GM21723 (cell line): Measurements from ENCODE around the gene MTCH1.

Source experiments
- ATAC-seq: cut with Tn5 transposase; IDR thresholded peaks from one replicate; pipeline ENCODE4 v1.9.1; 2021; ENCODE audit warnings: mild to moderate bottlenecking, moderate library complexity; ENCODE audit not compliant: unreplicated experiment

The MTCH1 gene

DNA sequence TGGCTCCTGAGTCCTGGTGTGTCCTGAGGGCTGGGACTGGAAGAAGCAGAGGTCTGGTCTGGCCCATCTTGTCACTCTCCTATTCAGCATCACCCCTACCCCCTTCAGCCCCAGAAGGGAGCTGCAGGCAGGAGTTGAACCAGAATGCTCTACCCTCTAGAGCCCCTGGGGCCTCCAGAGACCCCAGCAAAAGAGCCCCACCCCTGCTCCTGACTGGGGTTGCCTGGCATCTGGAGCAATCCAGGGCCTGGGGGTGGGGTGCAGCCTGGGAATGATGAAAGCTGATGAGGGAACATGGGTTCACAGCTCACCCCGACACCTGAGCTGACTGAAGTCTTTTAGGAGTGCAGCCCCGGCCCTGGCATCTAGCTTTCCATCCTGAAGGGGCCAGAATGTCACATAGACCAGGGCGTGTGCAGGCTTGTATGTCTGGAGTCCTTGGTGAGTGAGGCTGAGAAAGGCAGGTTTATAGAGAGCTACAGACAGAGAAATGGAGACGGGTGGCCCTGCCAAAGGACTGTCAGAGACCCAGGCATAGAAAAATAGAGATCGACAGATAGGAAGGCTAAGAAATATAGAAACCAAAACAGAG, 31.7 kb upstream of the MTCH1 start:
- no peak for ATAC-seq

DNA sequence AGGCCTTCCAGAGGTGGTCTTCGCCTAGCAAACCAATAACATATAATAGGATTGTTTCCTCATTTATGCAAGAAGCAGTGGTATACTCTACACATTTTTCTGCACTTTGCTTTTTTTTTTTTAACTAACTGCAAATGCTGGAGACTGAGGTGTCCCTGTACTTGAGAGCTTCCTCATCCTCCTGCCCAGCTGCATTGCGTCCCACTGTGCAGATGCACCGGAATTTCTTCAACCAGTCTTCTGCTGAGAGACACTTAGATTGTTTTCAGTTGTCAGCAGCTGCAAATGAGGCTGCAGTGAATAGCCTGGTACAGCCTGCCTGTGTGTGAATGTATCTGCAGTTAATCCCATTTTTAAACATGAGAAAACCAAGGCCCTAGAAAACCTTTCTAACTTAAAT, 31.0 kb upstream of the MTCH1 start:
- no peak for ATAC-seq

DNA sequence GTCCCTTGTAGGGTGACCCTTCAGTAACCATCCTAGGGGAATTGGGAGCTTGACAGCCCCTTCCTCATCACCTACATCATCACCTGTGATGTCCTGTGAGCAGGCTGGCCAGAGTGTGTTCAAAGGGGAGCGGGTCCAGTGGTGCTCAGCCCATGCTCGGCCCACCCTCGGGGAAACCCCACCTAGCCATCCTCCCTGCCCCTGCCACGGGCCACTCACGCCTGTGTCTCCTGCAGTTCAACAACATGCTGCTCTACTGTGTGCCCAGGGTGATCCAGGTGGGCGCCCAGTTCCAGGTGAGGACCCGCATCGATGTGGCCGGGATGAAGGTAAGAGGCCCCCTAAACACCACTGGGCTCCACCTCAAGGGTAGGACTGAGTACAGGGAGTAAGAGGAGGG, 29.5 kb upstream of the MTCH1 start:
- no peak for ATAC-seq

DNA sequence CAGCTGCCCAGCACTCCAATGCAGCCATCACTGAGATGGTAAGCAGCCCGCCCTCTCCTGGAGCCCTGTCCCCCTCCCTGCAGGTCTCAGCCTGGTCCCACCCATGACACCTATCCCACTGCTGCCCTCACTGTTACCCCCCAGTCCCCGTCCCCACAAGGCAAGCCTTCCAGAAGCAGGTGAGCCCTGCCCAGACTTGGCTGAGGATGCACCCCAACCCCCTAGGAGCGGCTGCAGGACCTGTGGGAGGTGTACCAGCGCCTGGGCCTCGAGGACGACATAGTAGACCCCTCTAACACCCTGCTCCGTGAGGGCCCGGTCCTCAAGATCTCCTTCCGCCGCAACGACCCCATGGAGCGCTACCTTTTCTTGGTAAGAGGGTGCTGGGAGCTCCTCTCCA, 28.7 kb upstream of the MTCH1 start:
- no peak for ATAC-seq

DNA sequence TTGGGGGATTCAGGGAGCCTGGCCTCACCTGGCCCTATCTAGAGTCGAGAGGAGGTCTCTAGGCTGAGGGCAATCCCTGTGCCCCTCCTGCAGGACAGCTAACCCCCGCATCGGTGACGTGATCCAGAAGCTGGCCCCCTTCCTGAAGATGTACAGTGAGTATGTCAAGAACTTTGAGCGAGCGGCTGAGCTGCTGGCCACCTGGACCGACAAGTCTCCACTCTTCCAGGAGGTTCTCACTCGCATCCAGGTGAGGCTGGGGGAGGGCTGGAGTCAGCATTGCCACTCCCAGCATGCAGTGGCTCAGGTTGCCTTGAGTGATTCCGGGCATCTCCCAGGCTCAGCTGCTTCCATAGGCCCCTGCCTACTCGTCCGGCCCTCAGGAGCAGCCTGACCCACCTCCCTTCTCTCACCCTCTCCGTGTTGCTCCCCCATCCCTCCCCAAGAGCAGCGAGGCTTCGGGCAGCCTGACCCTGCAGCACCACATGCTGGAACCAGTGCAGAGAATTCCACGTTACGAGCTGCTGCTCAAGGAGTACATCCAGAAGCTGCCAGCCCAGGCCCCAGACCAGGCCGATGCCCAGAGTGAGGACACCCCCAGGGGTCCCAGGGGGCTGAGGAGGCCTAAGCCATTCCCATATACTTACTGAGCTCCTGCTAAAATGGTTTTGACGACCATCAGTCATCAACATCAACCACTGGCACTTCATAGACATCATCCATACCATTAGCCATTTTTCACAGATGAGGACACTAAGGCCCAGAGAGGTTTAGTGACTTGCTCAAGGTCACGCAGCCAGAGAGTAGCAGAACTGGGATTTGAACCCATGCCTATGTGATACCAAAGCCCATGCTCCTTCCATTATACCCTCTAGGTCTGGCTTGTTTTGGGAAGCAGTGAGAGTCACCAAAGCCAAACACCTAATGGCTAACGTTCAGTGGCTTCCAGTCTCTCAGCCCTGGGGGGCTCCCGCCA, 27.8 kb upstream of the MTCH1 start:
- ATAC-seq: no peak

DNA sequence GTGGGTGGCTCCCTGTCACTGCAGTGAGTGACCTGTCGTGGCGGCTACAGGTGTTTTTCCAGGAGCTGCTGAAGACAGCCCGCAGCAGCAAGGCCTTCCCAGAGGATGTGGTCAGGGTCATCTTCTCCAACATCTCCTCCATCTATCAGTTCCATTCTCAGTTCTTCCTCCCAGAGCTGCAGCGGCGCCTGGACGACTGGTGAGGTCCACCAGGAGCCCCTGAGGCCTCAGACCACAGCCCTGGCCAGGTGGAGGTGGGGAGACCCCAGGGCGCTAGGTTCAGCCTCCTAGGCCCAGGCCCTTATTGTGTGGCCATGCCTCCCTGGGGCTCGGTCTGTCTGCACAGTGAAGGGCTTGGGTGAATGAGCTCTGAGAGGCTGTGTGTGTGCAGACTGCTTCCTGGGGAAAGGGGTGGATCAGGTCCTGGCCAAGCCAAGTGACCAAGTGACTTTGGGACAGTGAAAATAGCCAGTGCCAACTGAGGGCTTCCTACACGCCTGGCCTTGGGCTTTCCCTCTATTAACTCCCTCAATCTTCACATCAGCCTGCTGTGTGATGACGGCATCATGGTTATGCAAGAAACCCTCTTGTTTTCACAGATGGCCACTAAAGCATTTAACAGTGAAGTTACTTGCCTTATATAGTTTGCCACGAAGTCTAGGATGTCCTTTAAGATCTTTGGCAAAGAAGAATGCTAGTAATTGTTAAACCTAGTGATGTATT, 25.8 kb upstream of the MTCH1 start:
- no peak for ATAC-seq

DNA sequence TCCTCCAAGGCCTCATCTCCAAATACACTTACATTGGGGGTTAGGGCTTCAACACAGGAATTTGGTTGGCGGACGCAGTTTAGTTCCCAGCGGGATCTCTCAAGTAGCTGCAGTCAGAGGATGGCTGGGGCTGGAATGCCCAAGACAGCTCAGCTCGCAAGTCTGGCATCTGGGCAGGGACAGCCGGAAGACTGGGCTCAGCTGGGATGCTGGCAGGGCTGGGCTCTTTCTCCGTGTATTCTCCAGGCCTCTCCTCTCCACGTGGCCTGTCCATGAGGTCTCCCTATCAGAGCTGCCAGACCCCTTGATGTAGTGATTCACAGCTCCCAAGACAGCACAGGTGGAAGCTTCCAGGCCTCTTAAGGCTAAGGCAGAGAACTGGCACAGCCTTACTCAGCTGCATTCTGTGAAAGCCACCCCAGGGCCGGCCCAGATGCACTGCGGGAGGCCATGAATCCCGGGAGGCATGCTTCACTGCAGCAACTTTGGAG, 24.5 kb upstream of the MTCH1 start:
- ATAC-seq: no peak

DNA sequence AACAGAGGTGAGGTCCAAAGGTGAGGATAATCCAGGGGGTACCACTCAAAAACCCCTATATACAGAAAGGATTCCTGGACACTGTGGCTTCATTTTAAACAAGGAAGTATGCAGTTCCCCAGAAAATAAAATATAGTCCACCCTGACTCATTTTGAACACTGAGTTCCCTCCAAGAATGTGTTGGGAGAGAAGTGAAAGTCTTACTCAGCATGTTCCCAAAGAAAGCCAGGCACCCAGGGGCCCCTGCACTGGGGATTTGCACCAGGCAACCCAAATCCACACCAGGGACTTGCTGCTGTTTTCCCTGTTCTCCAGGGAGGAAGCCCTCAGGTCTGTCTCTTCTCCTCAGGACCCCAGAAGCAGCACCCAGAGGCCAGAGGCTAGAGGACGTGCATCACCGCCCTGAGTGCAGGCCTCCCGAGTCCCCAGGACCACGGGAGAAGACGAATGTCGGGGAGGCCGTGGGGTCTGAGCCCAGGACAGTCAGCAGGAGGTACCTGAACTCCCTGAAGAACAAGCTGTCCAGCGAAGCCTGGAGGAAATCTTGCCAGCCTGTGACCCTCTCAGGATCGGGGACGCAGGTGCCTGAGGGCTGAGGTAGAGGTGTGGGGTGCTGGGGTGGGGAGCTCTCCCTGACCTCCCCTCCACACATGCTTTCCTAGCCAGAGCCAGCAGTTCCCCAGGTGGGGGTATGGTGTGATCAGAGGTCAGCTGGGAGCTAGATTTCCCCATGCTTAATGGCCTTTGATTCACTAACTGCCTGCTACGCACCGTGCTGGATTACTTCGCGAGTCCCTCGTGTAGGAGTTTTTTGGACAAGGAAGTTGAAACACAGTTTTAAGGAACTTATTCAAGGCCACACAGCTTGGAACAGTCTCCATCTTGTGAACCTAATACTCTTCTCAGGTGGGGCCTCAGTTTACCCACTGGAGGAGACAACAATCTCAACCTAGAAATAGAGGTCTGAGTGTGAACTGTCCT, 22.8 kb upstream of the MTCH1 start:
- ATAC-seq: no peak

DNA sequence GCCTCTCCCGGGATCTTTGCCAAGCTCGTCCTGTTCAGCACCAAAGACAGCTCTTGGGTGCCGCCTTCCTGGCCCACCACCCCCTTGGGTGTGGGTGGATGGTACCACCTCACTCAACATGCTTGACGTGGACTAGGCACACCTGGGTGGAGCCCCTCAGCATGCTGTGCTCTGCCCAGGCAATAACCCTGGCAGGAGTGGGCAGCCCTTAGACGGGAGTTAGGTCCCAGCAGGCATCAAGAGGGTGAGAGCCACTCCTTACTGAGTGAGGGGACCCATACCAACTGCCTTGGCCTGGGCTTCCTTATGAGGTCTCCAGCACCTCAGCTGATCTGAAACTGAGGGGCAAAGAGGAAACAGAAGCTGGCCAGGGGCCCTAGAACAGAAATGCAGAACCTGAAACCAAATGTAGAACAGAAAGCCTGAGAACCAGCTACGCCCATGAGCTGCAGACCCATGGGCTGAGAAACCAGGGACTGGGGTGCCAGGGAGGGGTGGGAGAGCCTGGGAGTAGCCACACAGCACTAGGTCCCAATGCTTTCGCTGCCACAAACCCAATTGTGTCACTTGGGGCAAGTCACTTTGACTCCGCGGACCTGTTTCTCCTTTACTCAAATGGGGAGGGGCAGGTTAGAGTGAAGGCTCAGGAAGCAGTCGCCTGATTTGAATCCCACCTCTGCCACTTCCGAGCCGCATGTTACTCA, 21.5 kb upstream of the MTCH1 start:
- no peak for ATAC-seq

DNA sequence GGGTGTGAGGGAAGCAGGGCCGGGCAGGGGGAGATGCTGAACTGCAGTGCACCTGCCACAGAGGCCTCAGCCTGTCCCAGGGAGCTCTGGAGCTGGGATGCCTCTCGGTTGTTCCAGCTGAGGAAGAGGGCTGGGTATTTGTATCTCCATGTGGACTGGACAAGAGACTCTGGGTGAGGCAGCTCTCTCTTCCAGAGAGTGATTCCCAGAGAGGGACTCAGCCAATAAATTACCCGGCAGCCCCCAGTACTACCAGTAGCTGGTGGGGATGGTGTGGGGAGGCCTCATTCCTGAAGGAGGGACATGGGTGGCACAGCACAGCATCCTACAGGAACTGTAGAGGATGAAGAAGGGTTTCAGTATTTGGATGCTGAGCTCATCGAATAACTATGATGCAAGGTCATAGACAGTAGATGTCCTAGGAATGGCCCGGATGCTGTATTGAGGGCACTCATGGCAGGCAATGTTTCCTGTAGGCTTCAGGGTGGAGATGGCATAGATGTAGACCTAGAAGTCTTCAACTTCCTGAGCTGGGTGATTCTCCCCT, 20.9 kb upstream of the MTCH1 start:
- no peak for ATAC-seq

DNA sequence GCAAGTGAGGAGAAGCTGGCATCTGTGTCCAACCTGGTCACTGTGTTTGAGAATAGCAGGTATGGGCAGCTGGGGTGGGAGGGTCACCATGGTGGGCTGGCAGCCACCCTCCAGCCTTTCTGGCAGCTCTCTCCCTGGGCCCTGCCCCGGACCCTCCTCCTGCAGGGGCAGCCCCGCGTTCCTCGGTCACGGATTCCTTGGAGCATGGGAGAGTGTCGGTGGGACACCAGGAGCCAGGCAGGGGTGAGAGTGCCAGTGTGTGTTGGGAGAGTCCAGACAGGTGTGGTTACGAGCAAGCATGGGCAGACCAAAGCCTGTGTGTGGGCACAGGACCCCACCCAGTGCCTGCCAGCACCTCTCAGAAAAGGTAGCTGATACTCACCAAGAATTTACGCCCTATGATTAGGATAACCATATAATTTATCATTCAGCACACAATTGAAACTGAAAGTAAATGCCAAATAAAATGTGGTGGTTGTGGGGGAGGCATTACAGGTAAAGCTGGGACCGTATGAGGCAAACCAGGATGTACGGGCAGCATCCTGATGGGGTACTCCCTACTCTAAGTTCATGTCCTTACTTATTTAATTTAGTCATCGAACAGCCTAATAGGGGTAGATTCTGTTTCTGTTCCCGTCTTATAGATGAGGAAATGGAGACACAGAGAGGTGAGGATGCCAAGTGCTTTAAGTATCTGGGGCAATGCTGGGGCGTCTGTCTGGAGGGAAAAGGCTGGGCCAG, 20.0 kb upstream of the MTCH1 start:
- ATAC-seq: no peak

DNA sequence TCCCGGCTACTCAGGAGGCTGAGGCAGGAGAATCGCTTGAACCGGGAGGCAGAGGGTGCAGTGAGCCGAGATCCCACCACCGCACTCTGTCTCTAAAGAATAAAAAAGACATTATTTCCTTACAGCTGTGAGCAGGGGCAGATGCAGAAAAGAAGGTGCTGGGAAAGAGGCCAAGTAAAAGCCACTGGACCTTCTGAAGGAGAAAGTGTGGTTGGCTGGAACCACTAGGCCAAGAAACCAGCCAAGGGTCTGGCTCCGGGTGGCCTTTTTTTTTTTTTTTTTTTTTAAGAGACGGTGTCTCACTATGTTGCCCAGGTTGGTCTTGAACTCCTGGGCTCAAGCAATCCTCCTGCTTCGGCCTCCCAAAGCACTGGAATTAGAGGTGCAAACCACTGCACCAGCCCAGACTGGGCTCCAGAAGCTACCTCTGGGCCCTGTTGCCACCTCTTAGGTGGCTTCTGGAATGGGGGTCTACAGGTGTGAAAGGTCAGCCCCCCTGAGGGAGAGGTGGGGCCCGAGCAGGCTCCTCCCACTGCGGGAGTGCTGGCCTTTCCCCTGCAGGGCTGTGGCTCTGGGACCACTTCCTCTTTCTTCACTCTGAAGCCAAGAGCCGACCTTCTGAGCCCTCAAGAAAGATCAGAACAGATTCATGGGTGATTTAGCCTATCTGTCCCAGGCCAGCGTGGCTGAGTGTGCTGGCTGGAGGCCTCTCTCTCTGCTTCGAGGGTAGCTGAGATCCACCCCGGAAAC, 19.2 kb upstream of the MTCH1 start, which contains the start of gene FGD2:
FGD2 (plus strand) TSS at position 595 of the 750 bp plus-strand sequence. CDS start 163 bp downstream, outside the sequence.
- ATAC-seq: peak; percentile 68

DNA sequence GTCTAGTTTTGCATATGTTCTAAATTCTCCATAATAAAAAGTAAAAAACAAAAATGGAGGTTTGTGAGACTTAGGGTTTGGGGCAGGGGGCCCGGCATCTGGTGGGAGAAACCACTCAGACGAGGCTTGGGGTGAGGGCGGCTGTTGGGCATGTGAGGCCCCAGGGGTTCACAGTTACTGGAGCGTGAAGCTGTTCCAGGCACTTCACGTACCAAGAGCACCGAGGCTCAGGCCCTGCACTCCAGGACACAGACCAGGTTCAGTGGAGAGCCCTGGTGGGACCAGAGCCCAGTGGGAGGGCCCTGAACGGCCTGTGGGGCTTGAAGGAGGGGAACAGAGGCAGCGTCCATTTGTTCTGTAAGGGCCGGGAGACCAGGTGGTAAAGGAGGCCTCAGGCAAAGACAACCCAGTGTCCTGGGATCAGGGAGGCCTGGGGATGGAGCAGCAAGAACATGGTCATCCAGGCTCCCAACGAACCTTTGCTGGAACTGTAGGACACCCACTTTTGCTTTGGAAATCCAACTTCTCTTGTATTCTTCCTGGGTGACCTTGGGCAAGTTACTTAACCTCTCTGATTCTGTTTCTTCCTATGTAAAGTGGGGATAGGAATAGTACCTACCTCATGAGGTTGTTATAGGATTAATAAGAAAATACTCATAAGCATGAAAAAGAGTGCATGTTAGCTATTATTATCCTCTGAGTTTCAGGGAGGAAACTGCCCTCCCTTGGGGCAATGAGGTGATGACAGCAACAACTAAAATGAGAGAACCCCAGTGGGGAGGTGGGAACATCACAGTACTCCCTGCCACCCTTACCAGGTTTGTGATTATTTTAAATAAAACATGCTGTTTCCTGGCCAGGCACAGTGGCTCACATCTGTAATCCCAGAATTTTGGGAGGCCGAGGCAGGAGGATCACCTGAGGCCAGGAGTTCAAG, 18.3 kb upstream of the MTCH1 start:
- no peak for ATAC-seq

DNA sequence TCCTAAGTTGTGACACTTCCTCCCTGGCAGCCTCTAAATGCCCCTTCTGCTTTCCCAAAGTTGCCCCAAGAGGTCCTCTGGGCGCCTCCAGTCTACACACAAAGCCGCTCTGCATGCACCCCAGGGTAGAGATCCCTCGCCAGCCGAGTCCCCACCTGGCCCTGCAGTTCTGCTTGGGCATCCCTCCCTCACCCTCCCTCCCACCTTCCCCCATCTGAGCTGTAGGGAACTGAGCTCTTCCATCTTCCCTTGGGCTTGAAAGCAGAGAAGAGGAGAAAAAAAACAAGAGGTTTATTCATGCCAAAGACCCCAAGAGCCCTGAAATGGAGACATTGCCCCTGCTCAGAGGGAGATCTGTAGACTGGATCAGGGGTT, 13.7 kb upstream of the MTCH1 start:
- ATAC-seq: no peak

DNA sequence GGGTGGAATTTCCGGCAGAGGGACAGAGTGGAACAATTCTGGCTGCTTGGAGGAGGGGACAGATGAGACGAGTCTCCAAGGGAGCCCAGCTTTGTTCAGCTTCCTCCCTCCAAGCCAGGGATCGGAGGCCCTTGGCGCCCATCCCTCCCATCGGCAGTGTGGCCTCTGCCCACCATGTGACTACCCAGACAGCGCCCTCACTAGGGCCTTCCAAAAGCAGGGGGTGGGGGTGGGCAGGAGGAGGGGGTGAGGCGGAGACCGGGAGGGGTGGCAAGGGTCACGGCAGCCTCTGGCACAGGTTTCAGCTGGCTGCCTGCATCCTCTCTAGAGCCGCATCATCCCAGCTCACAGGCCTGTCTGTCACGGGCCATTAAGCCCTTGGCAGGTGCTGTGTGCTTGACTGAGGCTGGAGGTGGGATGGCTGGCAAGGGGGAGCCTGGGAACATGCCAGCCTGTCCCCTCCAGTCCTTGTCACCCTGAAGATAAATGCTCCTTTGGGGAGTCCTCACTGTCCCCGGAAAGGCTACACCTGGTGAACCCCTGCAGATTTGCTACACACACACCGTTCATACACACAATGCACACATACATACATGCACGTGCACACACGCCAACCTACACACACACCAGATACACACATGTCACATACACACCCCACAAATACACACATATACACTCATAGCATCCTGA, 13.2 kb upstream of the MTCH1 start:
- ATAC-seq: no peak

DNA sequence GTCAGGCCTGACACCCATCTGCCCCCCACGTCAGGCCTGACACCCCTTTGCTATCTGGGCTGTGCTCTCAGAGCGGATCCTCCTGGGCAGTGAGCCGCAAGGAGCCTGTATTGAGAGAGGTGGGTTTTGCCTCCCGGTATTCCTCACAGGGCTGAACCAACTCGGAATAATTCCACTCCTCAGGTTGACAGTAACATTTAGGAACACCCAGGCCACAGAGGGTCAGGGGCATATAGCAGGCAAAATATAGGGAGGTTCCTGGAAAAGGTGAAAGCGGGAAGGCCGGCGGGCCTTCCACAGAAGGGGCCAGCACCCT, 12.7 kb upstream of the MTCH1 start:
- ATAC-seq: no peak
